Measurements from ENCODE around the gene PAH.
A peak's percentile ranks its signal among the peaks of the same experiment; 100 is the strongest.

Gene PAH

GRCh38 chr12:102816816-102817434 is 100.1 kb downstream of the PAH start:
- DNase-seq (ENCODE audit: low read depth), result peak; percentile 46

GRCh38 chr12:102814691-102815367 is 102.2 kb downstream of the PAH start:
- no peak for DNase-seq (ENCODE audit: low read depth)

DNA sequence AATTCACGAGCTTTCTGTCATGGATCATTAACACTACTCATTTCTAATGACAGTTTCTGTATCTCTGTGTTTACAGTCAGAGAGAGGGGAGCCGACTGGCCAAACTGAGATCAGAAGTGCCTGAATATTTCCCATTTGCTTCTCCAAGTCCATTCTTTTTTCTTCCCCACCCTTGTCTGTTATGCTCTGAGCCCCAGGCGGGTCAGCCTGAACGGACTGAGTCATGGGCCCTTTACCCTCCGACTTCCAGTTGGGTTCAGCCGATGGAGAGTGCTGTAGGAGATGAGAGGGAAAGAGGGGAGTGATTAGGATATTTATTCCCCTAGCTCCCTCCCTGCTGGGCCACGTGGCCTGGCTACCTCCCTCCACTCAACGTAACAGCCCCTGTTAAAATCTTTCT is 104.7 kb downstream of the PAH start:
- DNase-seq (ENCODE audit: low read depth), result no peak

- peak; percentile 7 for DNase-seq (ENCODE audit: low read depth)
Measured at GRCh38 chr12:102811110-102811737, 105.8 kb downstream of the PAH start.

GRCh38 chr12:102808412-102808811 is 108.6 kb downstream of the PAH start:
- no peak for DNase-seq (ENCODE audit: low read depth)

- DNase-seq (ENCODE audit: low read depth), result no peak
Measured at GRCh38 chr12:102806592-102806991, 110.5 kb downstream of the PAH start.

DNA sequence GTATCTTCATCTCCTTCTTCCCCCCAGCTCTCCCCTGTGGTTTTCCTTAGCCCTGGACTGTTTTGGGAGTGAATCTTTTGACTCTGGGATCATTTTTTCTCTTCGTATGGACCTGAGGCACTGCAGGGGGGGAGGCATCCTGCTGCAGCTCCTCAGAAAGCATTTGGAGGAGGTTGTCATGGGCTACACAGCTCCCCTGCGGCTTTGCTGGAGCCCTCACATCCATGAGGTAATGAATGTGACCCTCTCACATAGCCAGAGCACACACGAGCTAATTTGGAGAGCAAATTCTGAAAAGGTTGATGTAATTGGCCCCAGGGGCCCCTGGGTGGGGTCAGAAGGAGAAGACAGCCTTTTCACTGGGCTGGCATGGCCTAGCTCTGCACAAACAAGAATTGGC is 110.9 kb downstream of the PAH start:
- DNase-seq (ENCODE audit: low read depth), result no peak

DNA sequence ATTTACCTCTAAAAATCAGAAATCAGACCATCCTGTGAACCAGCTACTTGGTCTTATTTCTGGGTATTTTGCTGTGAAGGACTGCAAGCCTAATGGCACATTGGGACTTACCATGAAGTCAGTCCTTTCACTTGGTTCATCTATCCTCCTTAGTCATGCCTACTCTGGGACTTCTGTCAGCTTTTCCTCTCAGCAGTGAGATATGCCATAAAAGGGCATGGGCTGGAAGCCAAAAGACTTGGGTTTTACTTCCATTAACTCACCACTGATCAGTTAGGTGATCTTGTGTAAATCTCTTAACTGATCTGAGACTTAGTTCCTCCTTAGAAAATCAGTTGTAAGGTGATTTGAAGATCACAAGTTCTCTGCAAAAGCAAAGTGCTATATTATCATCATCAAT is 116.5 kb downstream of the PAH start:
- no peak for DNase-seq (ENCODE audit: low read depth)

- no peak for DNase-seq (ENCODE audit: low read depth)
Measured at GRCh38 chr12:102799229-102799628, 117.8 kb downstream of the PAH start.

GRCh38 chr12:102797528-102797927 is 119.5 kb downstream of the PAH start:
- DNase-seq (ENCODE audit: low read depth), result no peak

DNA sequence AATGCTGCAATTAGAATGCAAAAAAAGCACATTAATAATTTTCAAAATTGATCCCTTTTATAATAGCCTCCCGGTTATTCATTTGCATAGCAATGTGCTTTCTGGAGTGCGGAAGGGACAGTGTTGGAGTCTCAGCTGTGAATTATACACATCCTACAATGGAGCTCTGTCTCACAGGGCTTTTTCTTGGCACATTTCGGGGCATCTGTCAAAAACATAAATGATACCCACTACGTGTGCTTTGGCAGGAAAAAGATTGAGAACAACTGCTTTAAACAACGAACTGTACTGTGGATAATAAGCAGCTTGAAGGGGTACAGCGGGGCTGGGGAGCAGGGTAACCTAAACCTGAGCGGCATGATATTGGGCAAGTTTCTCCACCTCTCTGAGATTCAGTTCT is 123.1 kb downstream of the PAH start:
- no peak for DNase-seq (ENCODE audit: low read depth)
